A549 (cell line): ENCODE data around the gene GSAP.

ENCODE experiments used
- CTCF ChIP-seq: fragments of >200 bp; sonication (Bioruptor Twin); formaldehyde crosslinking; IDR thresholded peaks from 3 replicates; pipeline ENCODE4 v1.5.1; 2016
- EP300 ChIP-seq, 2 experiments: fragments of >200 bp; sonication (Bioruptor Twin); formaldehyde crosslinking; IDR thresholded peaks; 2 replicates in 1 of 2; 3 replicates in 1 of 2; pipeline ENCODE4 v1.6.1; 2016 to 2017
- FOSB ChIP-seq: fragments of 250-450 bp; sonication (Bioruptor Pico); IDR thresholded peaks from 2 replicates; pipeline ENCODE4 v1.5.0; 2020; ENCODE audit warnings: mild to moderate bottlenecking, moderate library complexity
- MAFK ChIP-seq: fragments of 450-650 bp; IDR thresholded peaks from 2 replicates; pipeline ENCODE4 v1.6.1; 2014; ENCODE audit not compliant: partially characterized antibody
- MYC ChIP-seq: IDR thresholded peaks from 2 replicates; pipeline ENCODE4 v1.6.1; 2012; ENCODE audit warnings: mild to moderate bottlenecking, inconsistent platforms, low read length, improper control_type of control experiment, borderline replicate concordance
- RCOR1 ChIP-seq: fragments of 150-350 bp; IDR thresholded peaks from 2 replicates; pipeline ENCODE4 v1.6.1; 2014; ENCODE audit warnings: antibody characterized with exemption, low read length, low read depth
- SREBF2 ChIP-seq: fragments of 450-650 bp; IDR thresholded peaks from 2 replicates; pipeline ENCODE4 v1.6.1; 2014; ENCODE audit warnings: mild to moderate bottlenecking, moderate library complexity
- TF ChIP-seq, protein P1 (sequence below): fragments of 450-650 bp; IDR thresholded peaks from 2 replicates; pipeline ENCODE4 v1.6.1; 2014; ENCODE audit warnings: antibody characterized with exemption
- TF ChIP-seq, protein P2 (sequence below): fragments of >200 bp; sonication (Bioruptor Twin); formaldehyde crosslinking; IDR thresholded peaks from 2 replicates; pipeline ENCODE4 v1.6.1; 2016

DNA sequence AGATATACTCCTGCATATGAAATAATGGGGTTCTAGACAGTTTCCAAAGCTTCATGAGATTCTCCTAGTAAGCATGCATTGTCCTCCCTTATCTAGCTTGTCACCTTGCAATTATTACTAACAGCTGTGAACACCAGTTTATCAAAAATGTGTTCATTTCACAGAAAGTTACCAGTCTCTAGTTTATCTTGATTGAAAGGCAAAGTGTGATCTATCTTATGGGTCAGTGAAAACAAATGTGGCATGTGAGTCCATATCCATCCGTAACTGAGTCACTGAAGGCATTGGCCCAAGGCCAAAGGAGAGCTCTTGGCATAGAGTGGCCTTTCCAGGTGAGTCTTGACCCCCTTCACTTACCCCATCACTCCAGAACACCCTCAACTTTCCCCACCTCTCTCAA, 53.2 kb downstream of the GSAP start:
- TF ChIP-seq CTCF = no peak
- no peak for TF ChIP-seq MYC
- TF ChIP-seq SREBF2 = no peak
- TF ChIP-seq EP300 (IDR thresholded peaks at IDR 0.05) = no peak
- TF ChIP-seq MAFK = no peak
- TF ChIP-seq RCOR1 = no peak
- TF ChIP-seq, protein P1, sequence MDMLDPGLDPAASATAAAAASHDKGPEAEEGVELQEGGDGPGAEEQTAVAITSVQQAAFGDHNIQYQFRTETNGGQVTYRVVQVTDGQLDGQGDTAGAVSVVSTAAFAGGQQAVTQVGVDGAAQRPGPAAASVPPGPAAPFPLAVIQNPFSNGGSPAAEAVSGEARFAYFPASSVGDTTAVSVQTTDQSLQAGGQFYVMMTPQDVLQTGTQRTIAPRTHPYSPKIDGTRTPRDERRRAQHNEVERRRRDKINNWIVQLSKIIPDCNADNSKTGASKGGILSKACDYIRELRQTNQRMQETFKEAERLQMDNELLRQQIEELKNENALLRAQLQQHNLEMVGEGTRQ = no peak
- no peak for TF ChIP-seq FOSB (CRISPR knock-in tag)
- TF ChIP-seq, protein P2, sequence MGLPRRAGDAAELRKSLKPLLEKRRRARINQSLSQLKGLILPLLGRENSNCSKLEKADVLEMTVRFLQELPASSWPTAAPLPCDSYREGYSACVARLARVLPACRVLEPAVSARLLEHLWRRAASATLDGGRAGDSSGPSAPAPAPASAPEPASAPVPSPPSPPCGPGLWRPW = no peak
